HCT116 (cell line): ENCODE measurements around the gene TRIM66. TPM values are rescaled to one million over a fixed set of nuclear protein-coding genes. Genes with fewer than 3 reads are reported as not detected.

Experiments
- ATAC-seq: fragments of 200-7000 bp; cut with Tn5 transposase; 2 replicates; pipeline ENCODE4 v1.9.1; 2020; ENCODE audit warnings: mild to moderate bottlenecking, moderate library complexity
- BruUV-seq: library from RNA; stranded (reverse); fragments of 400-500 nt; replicated peaks from 2 replicates; lab custom pipeline; 2021; lab: Mats Ljungman, UMichigan
- CTCF ChIA-PET: fragments of 300-600 bp; sonication (Branson Sonifier 250); formaldehyde crosslinking; loops from one replicate; lab custom pipeline; 2021; ENCODE audit warnings: antibody characterized with exemption; lab: Charles Lee
- POLR2A ChIA-PET: fragments of 300-600, 350-600 bp; sonication (Branson Sonifier 250); formaldehyde crosslinking; loops from one replicate; lab custom pipeline; 2021; ENCODE audit warnings: antibody characterized with exemption; lab: Charles Lee
- RAD21 ChIA-PET, 2 experiments: fragments of 300-600 bp; sonication (Branson Sonifier 250); formaldehyde crosslinking; loops; one replicate each; lab custom pipeline; 2023; ENCODE audit warnings: low total read pairs in 2 of 2; ENCODE audit not compliant: uncharacterized antibody in 2 of 2, unreplicated experiment in 2 of 2, low non-redundant PET in 1 of 2; lab: Charles Lee
- DNase-seq: peaks from one replicate; pipeline ENCODE4 v3.0.0-alpha.2; 2010; ENCODE audit warnings: low read depth, low spot score
- H2AFZ ChIP-seq: fragments of 200-600 bp; shearing (Covaris generic), sonication (generic); 2 replicates; pipeline ENCODE4 v1.6.1; 2017; ENCODE audit warnings: low read depth, mixed run types, mixed read lengths, antibody characterized with exemption, low read length; ENCODE audit not compliant: poor library complexity, severe bottlenecking
- H3K27ac ChIP-seq: 2 replicates; pipeline ENCODE4 v1.5.1; 2012; ENCODE audit warnings: low read depth, low read length
- H3K27me3 ChIP-seq: fragments of 200-600 bp; sonication (generic); 2 replicates; pipeline ENCODE4 v1.6.1; 2016; ENCODE audit warnings: mixed run types, low read length, mixed read lengths; ENCODE audit not compliant: insufficient read depth
- H3K36me3 ChIP-seq, 2 experiments: fragments of 200-500 bp in 1 of 2; fragments of 200-600 bp in 1 of 2; sonication (Bioruptor generic) in 1 of 2; sonication (generic) in 1 of 2; 2 replicates each; pipeline versions ENCODE4 v1.5.1 to v1.6.1; 2014 to 2016; ENCODE audit warnings: low read length in 2 of 2, inconsistent platforms in 1 of 2, mixed read lengths in 1 of 2, mixed run types in 1 of 2; ENCODE audit not compliant: insufficient read depth in 2 of 2, control insufficient read depth in 1 of 2
- H3K4me1 ChIP-seq, 2 experiments: fragments of 200-600 bp in 1 of 2; sonication (generic) in 1 of 2; 2 replicates each; pipeline versions ENCODE4 v1.5.1 to v1.6.1; 2012 to 2017; ENCODE audit warnings: low read length in 2 of 2, inconsistent platforms in 1 of 2, mild to moderate bottlenecking in 1 of 2, mixed read lengths in 1 of 2, mixed run types in 1 of 2, moderate library complexity in 1 of 2; ENCODE audit not compliant: insufficient read depth in 2 of 2, control insufficient read depth in 1 of 2
- H3K4me2 ChIP-seq: fragments of 200-600 bp; sonication (generic); 2 replicates; pipeline ENCODE4 v1.6.1; 2017; ENCODE audit warnings: mixed run types, low read length, mixed read lengths
- H3K4me3 ChIP-seq, 2 experiments: fragments of 200-600 bp in 1 of 2; sonication (generic) in 1 of 2; replicated peaks in 1 of 2; 2 replicates each; pipeline ENCODE4 v1.5.1; 2011 to 2016; ENCODE audit warnings: low read length in 2 of 2, control low read depth in 1 of 2, low read depth in 1 of 2, mild to moderate bottlenecking in 1 of 2, mixed read lengths in 1 of 2, mixed run types in 1 of 2
- H3K79me2 ChIP-seq: fragments of 200-600 bp; sonication (generic); 2 replicates; pipeline ENCODE4 v1.6.1; 2017; ENCODE audit warnings: mild to moderate bottlenecking, mixed run types, low read length, moderate library complexity, mixed read lengths; ENCODE audit not compliant: insufficient read depth
- H3K9ac ChIP-seq: fragments of 200-600 bp; sonication (generic); 2 replicates; pipeline ENCODE4 v1.6.1; 2016; ENCODE audit warnings: low read length, mixed read lengths
- H3K9me2 ChIP-seq: fragments of 200-600 bp; sonication (generic), shearing (Covaris generic); 2 replicates; pipeline ENCODE4 v1.6.1; 2017; ENCODE audit warnings: mixed run types, mild to moderate bottlenecking, moderate library complexity; ENCODE audit not compliant: insufficient read depth
- H3K9me3 ChIP-seq, 2 experiments: fragments of 200-500 bp in 1 of 2; fragments of 200-600 bp in 1 of 2; sonication (Bioruptor generic) in 1 of 2; sonication (generic) in 1 of 2; 2 replicates each; pipeline ENCODE4 v1.6.1; 2014 to 2017; ENCODE audit warnings: low read length in 2 of 2, mixed read lengths in 2 of 2, inconsistent platforms in 1 of 2, low read depth in 1 of 2, mild to moderate bottlenecking in 1 of 2, mixed run types in 1 of 2, moderate library complexity in 1 of 2; ENCODE audit not compliant: control insufficient read depth in 1 of 2, insufficient read depth in 1 of 2
- H4K20me1 ChIP-seq: fragments of 200-600 bp; sonication (generic), shearing (Covaris generic); 2 replicates; pipeline ENCODE4 v1.6.1; 2017; ENCODE audit warnings: mixed run types, mild to moderate bottlenecking, moderate library complexity; ENCODE audit not compliant: insufficient read depth
- ATF3 ChIP-seq: IDR thresholded peaks from 2 replicates; pipeline ENCODE4 v1.6.1; 2012
- CBX3 ChIP-seq: IDR thresholded peaks from 2 replicates; pipeline ENCODE4 v1.6.1; 2012; ENCODE audit warnings: low read depth
- CEBPB ChIP-seq: IDR thresholded peaks from 2 replicates; pipeline ENCODE4 v1.6.1; 2012; ENCODE audit warnings: low read depth
- CTCF ChIP-seq, 3 experiments: fragments of 200-600 bp in 1 of 3; sonication (generic) in 1 of 3; IDR thresholded peaks in 2 of 3; conservative IDR thresholded peaks in 1 of 3; 2 replicates each; pipeline ENCODE4 v1.5.1; 2012 to 2017; ENCODE audit warnings: low read depth in 2 of 3, low read length in 2 of 3, antibody characterized with exemption in 1 of 3, borderline replicate concordance in 1 of 3, control low read depth in 1 of 3, mild to moderate bottlenecking in 1 of 3, mixed read lengths in 1 of 3, mixed run types in 1 of 3, moderate library complexity in 1 of 3; ENCODE audit not compliant: insufficient read depth in 1 of 3
- EGR1 ChIP-seq: IDR thresholded peaks from 2 replicates; pipeline ENCODE4 v1.6.1; 2012; ENCODE audit warnings: low read depth
- ELF1 ChIP-seq: IDR thresholded peaks from 2 replicates; pipeline ENCODE4 v1.6.1; 2012; ENCODE audit warnings: low read depth, borderline replicate concordance
- EZH2phosphoT487 ChIP-seq: fragments of 200-600 bp; IDR thresholded peaks from 2 replicates; pipeline ENCODE4 v1.6.1; 2018; ENCODE audit warnings: antibody characterized with exemption, borderline replicate concordance
- FOSL1 ChIP-seq: IDR thresholded peaks from 2 replicates; pipeline ENCODE4 v1.6.1; 2012; ENCODE audit warnings: low read depth
- JUND ChIP-seq: IDR thresholded peaks from 2 replicates; pipeline ENCODE4 v1.6.1; 2012
- POLR2A ChIP-seq: IDR thresholded peaks from 2 replicates; pipeline ENCODE4 v1.7.0; 2011; ENCODE audit warnings: borderline replicate concordance; ENCODE audit not compliant: insufficient read depth, insufficient read length; ENCODE audit errors: extremely low read depth
- POLR2AphosphoS5 ChIP-seq: IDR thresholded peaks from 2 replicates; pipeline ENCODE4 v1.6.1; 2011; ENCODE audit warnings: mild to moderate bottlenecking, low read depth, low read length, moderate library complexity
- REST ChIP-seq: IDR thresholded peaks from 2 replicates; pipeline ENCODE4 v1.6.1; 2012; ENCODE audit warnings: low read depth
- SP1 ChIP-seq: IDR thresholded peaks from 2 replicates; pipeline ENCODE4 v1.6.1; 2012; ENCODE audit warnings: low read depth
- SRF ChIP-seq: IDR thresholded peaks from 2 replicates; pipeline ENCODE4 v1.6.1; 2012; ENCODE audit warnings: low read depth
- YY1 ChIP-seq: IDR thresholded peaks from 2 replicates; pipeline ENCODE4 v1.6.1; 2011; ENCODE audit warnings: low read length, low read depth, moderate library complexity, mild to moderate bottlenecking; ENCODE audit not compliant: insufficient replicate concordance; ENCODE audit errors: extremely low read depth
- ZBTB33 ChIP-seq: IDR thresholded peaks from 2 replicates; pipeline ENCODE4 v1.6.1; 2011; ENCODE audit warnings: mild to moderate bottlenecking, low read length, moderate library complexity; ENCODE audit not compliant: insufficient replicate concordance; ENCODE audit errors: extremely low read depth
- ZFX ChIP-seq: fragments of 450-650 bp; IDR thresholded peaks from 2 replicates; pipeline ENCODE4 v1.6.1; 2017
- intact Hi-C: fragments of 100-400 bp; cut with micrococcal nuclease; formaldehyde crosslinking; loops from 2 replicates; pipeline ENCODE4 v1.10.0; 2022
- total RNA-seq: library from RNA; stranded (reverse); gene quantifications from one replicate; pipeline ENCODE4 v1.2.1, GENCODE V29; 2021; ENCODE audit not compliant: unreplicated experiment

TRIM66 gene
- total RNA-seq, 1 experiment from 2014 or later = 24.8 TPM

GRCh38 chr11:8679006-8679405 lies 3.5 kb downstream of the TRIM66 start:
- Histone ChIP-seq H3K4me1 (peaks cover under 1 to 7% of the 10 kb centered on the region in 2 experiments; a peak in 3 of 4 replicates), H2AFZ (no peak overlapping the region), H3K27me3 (no peaks in the 10 kb centered on the region), H3K9me3 (no peaks in the 10 kb centered on the region), H3K4me2 (no peak overlapping the region), H3K79me2 (peaks cover 28% of the 10 kb centered on the region), H3K36me3 (peaks cover 8 to 31% of the 10 kb centered on the region in 2 experiments; a peak in 3 of 4 replicates), H3K9me2 (no peaks in the 10 kb centered on the region), H3K4me3 (no peak overlapping the region), H3K27ac (no peak overlapping the region), H3K9ac (no peak overlapping the region), H4K20me1 (no peaks in the 10 kb centered on the region)
- TF ChIP-seq FOSL1 (no peak), ELF1 (no peak), POLR2AphosphoS5 (no peak), REST (no peak), SRF (no peak), CTCF (IDR thresholded peaks at IDR 0.05 in 2 of 3, conservative IDR thresholded peaks at IDR 0.05 in 1 of 3; ENCODE audit: borderline replicate concordance in 1 of 3, insufficient read depth in 1 of 3, low read depth in 2 of 3, low read length in 2 of 3) (no peak), EZH2phosphoT487 (no peak), ATF3 (no peak), YY1 (no peak), JUND (no peak), SP1 (no peak), EGR1 (no peak), POLR2A (no peak), ZBTB33 (no peak), CBX3 (no peak), CEBPB (no peak), ZFX (no peak)
- no peak for DNase-seq
- POLR2A ChIA-PET = no interaction called here
- intact Hi-C loops = no loop called here
- CTCF ChIA-PET = no interaction called here
- no TSS peak for BruUV-seq
- RAD21 ChIA-PET = no interaction called here
- ATAC-seq = no peak
